ENCODE data around the gene ABCA5.

DNA sequence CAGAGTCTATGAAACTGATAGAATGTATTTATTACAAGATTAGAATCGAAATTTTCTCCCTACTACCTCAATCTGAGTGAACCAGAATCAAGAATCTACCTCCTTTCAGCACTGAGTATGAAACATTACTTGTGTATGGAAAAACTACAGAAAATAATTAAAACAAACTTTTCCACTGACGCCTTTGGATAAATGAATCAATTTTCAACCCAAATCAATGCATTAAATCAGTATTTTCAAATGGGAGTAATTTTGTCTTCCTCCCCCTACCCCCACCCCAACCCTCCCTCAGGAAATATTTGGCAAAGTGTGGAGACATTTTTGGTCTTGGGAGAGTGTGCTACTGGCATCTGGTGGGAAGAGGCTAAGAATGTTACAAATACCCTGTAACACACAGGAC, 90.5 kb downstream of the ABCA5 start:
- TF ChIP-seq, protein P1, sequence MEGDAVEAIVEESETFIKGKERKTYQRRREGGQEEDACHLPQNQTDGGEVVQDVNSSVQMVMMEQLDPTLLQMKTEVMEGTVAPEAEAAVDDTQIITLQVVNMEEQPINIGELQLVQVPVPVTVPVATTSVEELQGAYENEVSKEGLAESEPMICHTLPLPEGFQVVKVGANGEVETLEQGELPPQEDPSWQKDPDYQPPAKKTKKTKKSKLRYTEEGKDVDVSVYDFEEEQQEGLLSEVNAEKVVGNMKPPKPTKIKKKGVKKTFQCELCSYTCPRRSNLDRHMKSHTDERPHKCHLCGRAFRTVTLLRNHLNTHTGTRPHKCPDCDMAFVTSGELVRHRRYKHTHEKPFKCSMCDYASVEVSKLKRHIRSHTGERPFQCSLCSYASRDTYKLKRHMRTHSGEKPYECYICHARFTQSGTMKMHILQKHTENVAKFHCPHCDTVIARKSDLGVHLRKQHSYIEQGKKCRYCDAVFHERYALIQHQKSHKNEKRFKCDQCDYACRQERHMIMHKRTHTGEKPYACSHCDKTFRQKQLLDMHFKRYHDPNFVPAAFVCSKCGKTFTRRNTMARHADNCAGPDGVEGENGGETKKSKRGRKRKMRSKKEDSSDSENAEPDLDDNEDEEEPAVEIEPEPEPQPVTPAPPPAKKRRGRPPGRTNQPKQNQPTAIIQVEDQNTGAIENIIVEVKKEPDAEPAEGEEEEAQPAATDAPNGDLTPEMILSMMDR (IDR thresholded peaks at IDR 0.05; ENCODE audit: borderline replicate concordance, extremely low read depth, low read length, poor library complexity, severe bottlenecking) = no peak
- TF ChIP-seq EZH2 (IDR thresholded peaks at IDR 0.05; ENCODE audit: borderline replicate concordance, low read depth, low read length, severe bottlenecking) = no peak
